Left ventricle myocardium inferior (tissue), 1 donor: ENCODE results near the gene APOE. TPM values are rescaled to one million over a fixed set of nuclear protein-coding genes. Genes with fewer than 3 reads are reported as not detected.
"Not testable (repeated sequence)": the region's sequence is repeated elsewhere in the genome, so short reads cannot be mapped to it uniquely, and the experiment has no call there.

Source experiments
- DNase-seq: peaks from one replicate; pipeline ENCODE4 v3.0.0-alpha.2; 2020
- H3K27ac ChIP-seq: fragments of 200-600 bp; replicated peaks from 2 replicates; pipeline ENCODE4 v1.8.0; 2021
- H3K27me3 ChIP-seq: fragments of 200-600 bp; 2 replicates; pipeline ENCODE4 v1.8.0; 2021; ENCODE audit warnings: low read depth
- H3K36me3 ChIP-seq: fragments of 200-600 bp; 2 replicates; pipeline ENCODE4 v1.8.0; 2021
- H3K4me1 ChIP-seq: fragments of 200-600 bp; 2 replicates; pipeline ENCODE4 v1.8.0; 2021
- H3K4me3 ChIP-seq: fragments of 200-600 bp; 2 replicates; pipeline ENCODE4 v1.8.0; 2021; ENCODE audit warnings: mild to moderate bottlenecking, moderate library complexity
- H3K9me3 ChIP-seq: fragments of 200-600 bp; replicated peaks from 2 replicates; pipeline ENCODE4 v1.8.0; 2021
- CTCF ChIP-seq: fragments of 200-600 bp; IDR thresholded peaks from 2 replicates; pipeline ENCODE4 v1.8.0; 2021; ENCODE audit warnings: antibody characterized with exemption, mild to moderate bottlenecking, borderline replicate concordance
- intact Hi-C: fragments of 100-400 bp; cut with micrococcal nuclease; formaldehyde crosslinking; loops from one replicate; pipeline ENCODE4 v1.11.0; 2022
- total RNA-seq: library from RNA; stranded (reverse); fragmentation: NEBNext Ultra II Directional; extraction: Animal tissue kit (Norgen Biotek cat#: 25700); gene quantifications from one replicate; pipeline ENCODE4 v1.2.1, GENCODE V29; 2021
- donor health status: DM: no; HTN: yes; CAD: no; lungs with severe emphysema.

Gene APOE
- total RNA-seq, 1 donor from 2014 or later: 24.1 TPM

GRCh38 chr19:44879309-44880065, 26.1 kb upstream of the APOE start:
- H3K27me3 ChIP-seq: no peaks in the 10 kb centered on the region
- H3K4me1 ChIP-seq: peaks cover 32% of the 10 kb centered on the region
- H3K4me3 ChIP-seq: no peak overlapping the region
- peaks cover 59% of the 10 kb centered on the region for H3K36me3 ChIP-seq
- no peak for DNase-seq
- intact Hi-C loops: no loop called here
- no peaks in the 10 kb centered on the region for H3K9me3 ChIP-seq
- no peak overlapping the region for H3K27ac ChIP-seq
- no peak for TF ChIP-seq CTCF

- no peak overlapping the region for H3K4me3 ChIP-seq
- H3K27me3 ChIP-seq: no peaks in the 10 kb centered on the region
- H3K27ac ChIP-seq: no peak overlapping the region
- peaks cover 7% of the 10 kb centered on the region for H3K4me1 ChIP-seq
- no peaks in the 10 kb centered on the region for H3K9me3 ChIP-seq
- peaks cover 48% of the 10 kb centered on the region for H3K36me3 ChIP-seq
- TF ChIP-seq CTCF: no peak
- DNase-seq: no peak
- intact Hi-C loops: no loop called here
These were observed 23.5 kb upstream of the APOE start for GRCh38 chr19:44882063-44882462.

- H3K9me3 ChIP-seq, H3K27ac ChIP-seq, H3K27me3 ChIP-seq, H3K4me3 ChIP-seq, intact Hi-C loops, DNase-seq, H3K4me1 ChIP-seq: not testable (repeated sequence)
- H3K36me3 ChIP-seq: peaks cover 48% of the 10 kb centered on the region
These were observed 22.8 kb upstream of the APOE start for GRCh38 chr19:44882619-44883397.

GRCh38 chr19:44883922-44884321, 21.7 kb upstream of the APOE start:
- peaks cover 6% of the 10 kb centered on the region for H3K4me1 ChIP-seq
- H3K36me3 ChIP-seq: peaks cover 45% of the 10 kb centered on the region
- H3K27ac ChIP-seq: no peak overlapping the region
- no peaks in the 10 kb centered on the region for H3K27me3 ChIP-seq
- H3K4me3 ChIP-seq: no peak overlapping the region
- no peak for DNase-seq
- intact Hi-C loops: no loop called here
- no peaks in the 10 kb centered on the region for H3K9me3 ChIP-seq
- TF ChIP-seq CTCF: no peak

- H3K27me3 ChIP-seq: no peaks in the 10 kb centered on the region
- intact Hi-C loops: no loop called here
- no peak for DNase-seq
- TF ChIP-seq CTCF: no peak
- H3K36me3 ChIP-seq: peaks cover 41% of the 10 kb centered on the region
- H3K4me3 ChIP-seq: no peak overlapping the region
- H3K9me3 ChIP-seq: no peaks in the 10 kb centered on the region
- no peak overlapping the region for H3K27ac ChIP-seq
- H3K4me1 ChIP-seq: peaks cover 11% of the 10 kb centered on the region
These were observed 21.0 kb upstream of the APOE start for GRCh38 chr19:44884566-44884965.

GRCh38 chr19:44886141-44886540, 19.5 kb upstream of the APOE start:
- no peak overlapping the region for H3K4me3 ChIP-seq
- no peak overlapping the region for H3K27ac ChIP-seq
- no peaks in the 10 kb centered on the region for H3K27me3 ChIP-seq
- H3K9me3 ChIP-seq: no peaks in the 10 kb centered on the region
- no peak for DNase-seq
- no peak for TF ChIP-seq CTCF
- H3K36me3 ChIP-seq: peaks cover 41% of the 10 kb centered on the region
- H3K4me1 ChIP-seq: peaks cover 17% of the 10 kb centered on the region
- intact Hi-C loops: no loop called here
